Hematopoietic multipotent progenitor cell treated with erythropoietin and hydrocortisone succinate and interleukin-3 and kit ligand, for 17 days (in vitro differentiated cells): ENCODE results near the gene ZIC1.

Experiments used
- DNase-seq: peaks from one replicate; pipeline ENCODE4 v3.0.0-alpha.2; 2015; ENCODE audit warnings: low spot score

The ZIC1 gene

GRCh38 chr3:147409143-147410115, at the start of gene ZIC1:
ZIC1 (plus strand) TSS chr3:147409365; CDS start chr3:147410113, 748 bp downstream.
- no peak for DNase-seq

GRCh38 chr3:147360051-147360439, 49.1 kb upstream of the ZIC1 start:
- no peak for DNase-seq

GRCh38 chr3:147360646-147361453, 48.3 kb upstream of the ZIC1 start:
- no peak for DNase-seq

GRCh38 chr3:147361454-147362420, 47.4 kb upstream of the ZIC1 start:
- DNase-seq = peak; percentile 29

GRCh38 chr3:147364771-147365170, 44.4 kb upstream of the ZIC1 start:
- DNase-seq = no peak

GRCh38 chr3:147365196-147366115, 43.7 kb upstream of the ZIC1 start:
- no peak for DNase-seq

- DNase-seq = no peak
Measured at GRCh38 chr3:147367676-147368075, 41.5 kb upstream of the ZIC1 start.

- no peak for DNase-seq
Measured at GRCh38 chr3:147368151-147368550, 41.0 kb upstream of the ZIC1 start.

- no peak for DNase-seq
Measured at GRCh38 chr3:147368561-147369221, 40.5 kb upstream of the ZIC1 start.

- no peak for DNase-seq
Measured at GRCh38 chr3:147369231-147369630, 39.9 kb upstream of the ZIC1 start.

GRCh38 chr3:147369661-147370123, 39.5 kb upstream of the ZIC1 start:
- DNase-seq = no peak

- DNase-seq = no peak
Measured at GRCh38 chr3:147370349-147370748, 38.8 kb upstream of the ZIC1 start.

GRCh38 chr3:147371140-147371539, 38.0 kb upstream of the ZIC1 start:
- no peak for DNase-seq

- no peak for DNase-seq
Measured at GRCh38 chr3:147371771-147372340, 37.3 kb upstream of the ZIC1 start.

- DNase-seq = no peak
Measured at GRCh38 chr3:147372525-147373027, 36.6 kb upstream of the ZIC1 start.

GRCh38 chr3:147373301-147373700, 35.9 kb upstream of the ZIC1 start:
- DNase-seq = no peak

- DNase-seq = no peak
Measured at GRCh38 chr3:147377412-147378367, 31.5 kb upstream of the ZIC1 start.

- DNase-seq = no peak
Measured at GRCh38 chr3:147379651-147380050, 29.5 kb upstream of the ZIC1 start.
